Epidermal melanocyte (primary cell): Measurements from ENCODE around the gene LRRC73.
"Not testable (repeated sequence)": the region's sequence is repeated elsewhere in the genome, so short reads cannot be mapped to it uniquely, and the experiment has no call there.

Source experiments
- DNase-seq: peaks from one replicate; pipeline ENCODE4 v3.0.0; 2011; ENCODE audit warnings: low spot score; ENCODE audit not compliant: insufficient read length

LRRC73 gene

DNA sequence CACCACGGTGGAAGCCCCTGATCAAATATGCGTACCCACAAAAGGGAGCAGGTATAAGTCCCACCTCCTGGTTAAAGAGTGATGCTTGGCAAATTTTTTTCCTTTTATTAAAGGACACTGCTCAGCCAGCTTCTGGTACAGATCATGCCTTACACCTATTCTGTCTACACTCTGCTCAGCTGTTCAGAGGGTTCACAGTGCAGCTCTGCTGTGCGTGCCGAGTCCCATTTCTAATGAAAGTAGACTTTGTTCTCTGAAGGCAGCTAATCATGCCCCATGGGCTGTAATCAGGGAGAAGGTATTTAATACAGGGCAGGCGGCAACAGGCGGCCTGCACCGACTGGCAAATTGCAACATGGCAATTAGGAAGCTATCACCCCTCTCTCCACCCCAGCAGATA, 16.3 kb downstream of the LRRC73 start:
- DNase-seq, result peak; percentile 77

DNA sequence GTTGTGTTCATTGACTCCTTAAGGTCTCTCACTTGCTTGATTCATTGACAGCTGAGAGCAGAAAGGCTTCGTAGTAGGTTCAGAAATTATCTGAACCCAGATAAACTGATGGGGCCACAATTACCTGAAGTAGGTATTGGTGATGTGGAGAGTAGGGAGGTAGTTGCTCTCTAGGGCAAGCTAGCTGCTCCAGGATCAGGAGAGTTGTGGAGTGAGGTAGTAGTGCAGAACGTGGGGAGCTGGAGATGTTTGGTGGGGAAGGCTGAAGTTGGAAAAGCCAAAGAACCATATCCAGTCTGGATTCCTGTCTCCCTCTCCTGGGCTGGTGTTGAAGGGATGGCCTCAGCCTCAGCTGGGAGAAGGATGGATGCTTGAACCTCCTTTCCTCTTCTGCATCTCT, 16.9 kb downstream of the LRRC73 start:
- no peak for DNase-seq

DNA sequence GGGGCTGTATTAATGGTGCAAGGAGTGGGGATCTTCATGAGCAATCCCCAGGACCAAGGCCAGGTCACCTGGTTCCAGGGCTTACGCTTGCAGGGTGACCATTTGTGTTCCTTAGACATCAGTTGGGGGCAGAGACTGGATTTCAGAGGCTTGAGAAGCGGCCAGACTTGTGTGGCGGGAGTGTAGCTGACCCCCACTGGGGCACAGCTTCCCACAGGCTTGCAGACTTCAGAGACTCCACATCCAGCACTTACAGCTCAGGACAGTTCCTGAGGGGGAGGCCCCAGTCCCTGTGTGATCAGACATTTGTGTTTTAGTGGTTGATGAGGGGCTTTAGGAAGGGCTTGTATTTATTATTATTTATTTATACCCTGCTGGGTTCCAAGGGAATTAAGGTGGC, 17.5 kb downstream of the LRRC73 start:
- DNase-seq, result no peak

DNA sequence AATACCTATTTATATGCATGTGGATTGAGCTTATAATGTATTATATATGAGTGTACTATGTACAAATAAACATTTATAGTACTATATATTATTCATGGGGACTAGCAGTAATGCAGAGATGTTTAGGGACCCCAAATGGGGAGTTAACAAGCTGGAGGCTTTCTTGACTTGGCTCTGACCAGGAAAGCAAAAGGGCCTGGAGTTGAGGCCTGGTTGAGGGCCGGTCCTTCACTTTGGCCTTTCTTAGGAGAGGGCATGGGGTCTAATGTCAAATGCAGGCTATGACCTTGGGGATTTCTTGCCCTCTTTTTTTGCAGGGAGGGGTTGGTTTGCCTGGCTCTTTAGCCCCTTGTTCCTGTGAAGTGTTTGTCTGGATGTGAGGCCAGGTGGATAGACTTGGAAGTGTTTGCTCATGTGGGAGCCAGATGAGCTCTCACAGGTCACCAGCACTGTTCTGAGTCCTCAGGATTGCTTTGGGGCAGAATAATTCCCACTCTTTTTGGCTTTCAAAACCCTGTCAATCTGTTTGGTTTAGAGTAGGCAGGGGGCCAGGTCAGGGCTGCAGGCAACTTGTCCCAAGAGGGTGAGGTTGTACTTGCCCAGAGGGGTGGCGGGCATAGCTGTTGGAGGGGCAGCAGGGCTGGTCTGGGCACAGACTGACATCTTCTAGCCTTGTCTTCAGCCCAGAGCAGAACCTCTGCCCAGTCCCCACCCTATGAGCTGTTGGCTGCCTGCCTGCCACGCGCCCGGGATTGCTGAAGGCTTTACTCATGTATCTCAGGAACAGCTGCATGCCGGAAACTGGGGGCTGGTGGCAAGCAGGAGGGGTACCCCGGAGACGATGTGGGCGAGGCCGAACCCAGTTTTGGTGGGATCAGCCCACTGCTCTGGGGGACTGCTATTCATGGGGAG, 18.1 kb downstream of the LRRC73 start:
- DNase-seq, result peak; percentile 77

DNA sequence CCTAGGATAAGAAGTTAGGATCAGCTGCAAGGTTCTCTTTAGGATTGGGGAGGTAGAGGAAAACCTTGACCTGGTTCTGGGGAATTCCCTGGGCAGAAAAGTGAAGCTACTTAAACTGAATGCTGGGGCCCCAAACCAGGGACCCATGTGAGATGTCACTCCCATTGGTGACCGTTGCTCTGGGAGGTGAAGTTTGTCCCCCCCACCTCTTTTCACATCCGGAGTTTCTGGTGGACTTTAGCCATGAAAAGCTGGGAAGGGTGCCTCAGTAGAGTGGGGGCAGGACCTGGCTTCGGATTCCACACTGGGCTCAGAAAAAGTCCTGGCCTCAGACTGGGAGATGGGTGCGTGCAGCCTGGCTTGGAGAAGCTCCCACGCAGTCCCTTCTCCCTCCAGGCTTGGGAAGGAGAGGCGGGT, 19.6 kb downstream of the LRRC73 start:
- DNase-seq, result no peak

DNA sequence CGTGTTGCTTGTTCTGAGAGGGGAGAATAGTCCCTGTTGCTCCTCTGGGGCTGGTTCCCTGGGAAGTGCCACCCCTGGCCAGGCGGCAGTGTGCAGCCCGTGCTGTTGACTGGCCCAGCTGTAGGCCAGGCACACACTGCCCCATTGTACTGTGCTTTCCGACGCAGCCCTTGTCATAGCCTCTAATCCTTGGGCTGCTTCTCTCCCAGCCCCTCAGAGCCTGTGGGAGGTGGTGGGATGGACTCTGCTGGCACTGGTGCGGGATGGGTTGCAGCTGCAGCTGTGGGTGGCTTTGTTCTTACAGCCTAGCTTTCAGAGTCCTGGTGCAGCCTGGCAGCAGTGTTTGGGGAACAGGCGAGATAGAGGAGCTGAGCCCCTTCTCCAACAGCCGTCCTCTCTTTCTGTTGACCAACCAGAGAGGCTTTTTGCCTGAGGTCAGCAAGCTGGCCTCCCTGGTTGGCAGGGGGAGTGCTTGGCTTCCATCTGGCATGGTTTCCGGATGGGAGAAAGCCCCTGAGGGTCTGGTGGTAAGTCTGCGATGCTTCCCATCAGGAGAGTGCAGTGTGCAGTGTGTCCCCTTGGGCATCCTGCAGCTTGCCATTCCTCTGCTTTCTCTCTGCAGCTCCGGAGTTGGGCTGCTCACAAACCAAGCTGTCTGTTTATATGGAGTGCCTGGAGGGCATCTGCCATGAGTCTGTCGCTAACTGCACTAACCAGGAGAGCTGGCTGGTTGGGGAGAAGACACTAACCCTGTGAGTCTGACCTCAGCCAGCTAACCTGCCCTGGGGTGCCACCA, 20.7 kb downstream of the LRRC73 start:
- peak; percentile 83 for DNase-seq

DNA sequence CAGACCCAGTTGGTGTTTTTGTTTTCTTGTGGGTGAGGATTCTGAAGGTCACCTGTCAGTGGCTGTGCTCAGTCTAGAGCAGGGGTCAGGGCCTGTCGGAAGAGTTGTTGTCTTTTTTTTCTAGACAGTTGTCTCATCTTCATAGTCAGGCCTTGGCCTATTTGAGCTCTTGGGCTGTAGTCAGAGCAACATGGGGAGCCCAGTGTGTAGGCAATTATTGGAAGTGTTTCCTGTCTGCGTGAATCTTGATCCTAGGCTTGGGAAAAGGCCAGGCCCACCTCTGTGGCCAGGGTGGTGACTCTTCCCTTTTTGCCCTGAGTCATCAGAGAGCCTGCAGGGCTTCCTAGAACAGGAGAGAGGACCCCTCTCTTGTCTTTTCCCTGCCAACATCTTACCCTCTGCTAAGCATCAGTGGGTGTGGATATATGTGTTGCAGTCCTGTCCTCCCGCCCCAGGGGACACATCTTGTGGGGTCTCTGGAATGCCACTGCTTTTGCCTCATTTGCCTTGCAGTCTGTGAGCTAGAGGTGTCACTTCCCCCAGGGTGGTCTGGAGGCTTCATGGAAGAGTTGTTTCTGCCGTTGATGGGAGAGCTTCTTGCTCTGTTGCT, 21.4 kb downstream of the LRRC73 start:
- no peak for DNase-seq

DNA sequence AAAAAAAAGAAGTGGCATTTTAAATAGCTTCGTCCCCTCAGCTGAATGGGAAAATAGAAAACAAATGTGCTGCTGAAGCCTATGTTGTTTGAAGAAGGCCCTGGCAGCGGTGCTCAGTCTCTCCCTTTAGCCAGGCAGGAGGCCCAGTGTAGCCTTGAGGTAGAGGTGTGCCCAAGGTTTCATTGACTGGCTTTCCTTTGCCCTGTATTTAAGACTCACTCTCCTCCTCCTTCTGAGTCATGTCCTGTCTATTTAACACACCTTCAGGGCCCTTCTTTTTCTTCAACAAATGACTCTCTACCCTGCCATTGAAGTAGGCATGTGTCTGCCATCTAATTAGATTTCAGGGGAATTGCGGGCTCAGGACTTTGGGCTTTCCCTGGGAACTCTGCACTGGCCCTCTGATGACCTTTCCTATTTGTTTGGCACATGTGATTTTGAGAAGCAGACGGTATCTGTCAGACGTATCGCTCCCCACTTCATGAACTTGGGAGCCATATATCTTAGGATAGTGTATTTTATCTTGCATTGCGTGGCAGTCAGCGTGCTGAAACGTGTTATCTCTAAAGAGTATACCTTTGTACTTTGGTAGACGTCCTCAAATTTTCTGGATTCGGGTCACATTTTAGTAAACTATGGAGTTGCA, 28.4 kb downstream of the LRRC73 start:
- DNase-seq, result no peak

DNA sequence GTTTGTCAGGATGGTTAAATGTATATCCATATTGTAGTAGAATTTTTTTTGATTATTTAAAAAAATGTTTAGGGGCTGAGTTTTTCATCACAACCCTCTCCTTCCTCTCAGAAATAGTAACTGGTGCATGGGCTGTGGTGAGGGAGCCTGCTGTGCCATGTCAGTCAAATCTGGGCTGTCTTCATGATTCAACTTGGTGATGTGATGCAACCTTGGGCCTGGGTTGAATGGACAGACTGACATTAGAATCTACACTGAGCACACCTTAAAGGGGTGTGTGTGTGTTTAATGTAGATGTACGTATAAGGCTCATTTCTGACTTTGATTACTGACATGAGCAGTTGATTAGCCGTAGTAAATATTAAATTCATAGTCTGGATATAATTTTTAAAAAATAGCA, 29.1 kb downstream of the LRRC73 start:
- no peak for DNase-seq

DNA sequence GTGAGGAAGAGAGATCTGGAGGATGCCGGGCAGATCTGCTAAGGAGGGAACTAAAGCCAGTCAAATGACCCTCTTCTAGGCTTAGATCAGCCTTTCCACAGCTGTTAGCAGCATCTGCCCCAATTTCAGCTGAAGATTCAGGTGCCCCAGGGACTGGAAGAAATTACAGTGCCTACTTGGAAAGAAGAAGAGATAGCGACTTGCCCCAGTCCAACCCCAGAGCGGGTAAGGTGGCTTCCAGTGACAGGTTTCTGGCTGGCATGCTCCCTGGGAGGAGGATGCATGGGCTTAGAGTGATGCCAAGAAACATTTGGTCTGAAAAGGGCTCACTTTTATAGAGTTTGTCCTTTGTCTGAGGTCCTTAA, 32.2 kb downstream of the LRRC73 start:
- DNase-seq, result no peak

DNA sequence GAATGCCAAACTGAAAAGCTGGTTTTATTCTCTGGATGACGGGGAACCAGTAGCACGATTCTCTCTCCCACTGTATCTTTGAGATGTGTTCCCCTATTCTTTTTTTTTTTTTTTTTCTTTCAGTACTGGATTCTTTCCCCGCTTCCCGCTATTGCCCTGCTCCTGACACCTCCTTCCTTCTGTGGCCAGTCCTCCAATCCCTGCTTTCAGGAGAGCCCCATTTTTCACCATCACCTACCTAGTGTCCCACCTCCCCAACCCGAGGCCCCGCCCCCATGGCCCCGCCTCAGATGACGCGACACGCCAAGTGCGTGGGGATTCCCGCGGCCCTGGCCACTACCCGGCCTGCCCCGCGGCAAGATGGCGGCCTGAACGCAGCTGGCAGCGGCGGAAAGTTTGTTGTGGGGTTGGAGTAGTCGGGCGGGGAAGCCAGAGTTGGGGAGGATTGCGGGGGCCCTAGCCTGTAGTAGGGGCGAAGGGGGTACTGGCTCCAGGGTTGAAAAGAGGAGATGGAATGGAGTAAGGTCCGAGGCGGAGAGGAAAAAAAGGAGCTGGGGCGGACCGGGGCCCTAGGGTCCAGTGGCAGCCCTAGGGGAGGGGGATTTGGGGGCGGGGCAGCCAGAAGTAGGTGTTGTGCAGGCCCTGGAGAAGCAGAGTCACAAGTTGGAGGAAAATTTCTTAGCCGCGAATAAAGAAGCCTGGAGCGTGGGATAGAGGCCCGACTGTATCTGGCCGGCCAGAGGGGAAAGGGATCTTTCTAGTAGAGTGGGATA, 32.7 kb downstream of the LRRC73 start, which contains the start of gene TJAP1:
Gene TJAP1, plus strand, starts transcription at position 336 of the 773 bp plus-strand sequence. CDS start 21,432 bp downstream, outside the sequence.
- DNase-seq, result peak; percentile 72

DNA sequence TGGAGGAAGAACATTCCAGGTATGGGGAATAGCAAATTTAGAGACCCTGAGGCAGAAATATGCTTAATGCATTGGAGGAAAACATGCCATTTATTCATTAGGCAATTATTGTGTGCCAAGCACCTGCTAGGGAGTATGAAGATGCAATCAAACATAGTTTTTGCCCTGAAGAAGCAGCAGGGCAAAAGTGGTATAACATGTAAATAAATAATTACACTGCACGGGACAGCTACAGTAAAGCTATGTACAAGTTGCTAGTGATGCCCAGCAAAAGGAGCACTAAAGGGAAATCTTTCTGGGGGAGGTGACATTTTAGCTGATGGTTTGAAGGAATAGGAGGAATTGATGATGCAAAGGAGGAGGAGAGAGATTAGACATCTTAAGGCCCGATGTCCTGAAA, 33.4 kb downstream of the LRRC73 start:
- DNase-seq, result no peak

DNA sequence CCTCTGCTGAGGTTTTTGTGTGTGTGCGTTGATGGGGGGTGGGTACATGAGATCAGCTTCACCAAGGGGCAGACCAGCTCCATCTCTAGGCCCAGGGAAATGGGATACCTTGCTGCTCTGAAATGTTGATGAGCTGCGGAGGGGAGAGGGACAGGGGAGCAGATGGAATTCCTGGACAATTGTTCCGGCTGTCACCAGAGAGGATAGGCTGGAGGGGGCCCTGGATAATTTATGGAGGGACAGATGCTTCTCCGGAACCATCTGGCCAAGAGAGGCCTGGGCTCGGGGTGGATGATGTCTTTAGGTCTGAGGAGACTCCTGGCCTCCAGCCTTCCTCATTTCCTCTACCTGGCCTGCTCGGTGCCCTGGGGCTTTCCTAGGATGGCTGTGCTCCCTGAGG, 34.6 kb downstream of the LRRC73 start:
- DNase-seq, result no peak

DNA sequence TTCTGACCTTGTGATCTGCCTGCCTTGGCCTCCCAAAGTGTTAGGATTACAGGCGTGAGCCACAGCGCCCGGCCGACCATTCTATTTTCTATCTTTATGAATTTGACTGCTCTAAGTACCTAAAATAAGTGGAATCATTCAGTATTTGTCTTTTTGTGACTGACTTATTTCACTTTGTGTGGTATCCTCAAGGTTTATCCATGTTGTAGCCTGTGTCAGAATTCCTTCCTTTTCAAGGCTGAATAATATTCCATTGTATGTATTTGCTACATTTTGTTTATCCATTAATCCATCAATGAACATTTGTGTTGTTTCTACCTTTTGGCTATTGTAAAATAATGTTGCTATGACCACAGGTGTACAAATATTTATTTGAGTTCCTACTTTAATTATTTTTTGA, 37.6 kb downstream of the LRRC73 start:
- DNase-seq, result no peak

DNA sequence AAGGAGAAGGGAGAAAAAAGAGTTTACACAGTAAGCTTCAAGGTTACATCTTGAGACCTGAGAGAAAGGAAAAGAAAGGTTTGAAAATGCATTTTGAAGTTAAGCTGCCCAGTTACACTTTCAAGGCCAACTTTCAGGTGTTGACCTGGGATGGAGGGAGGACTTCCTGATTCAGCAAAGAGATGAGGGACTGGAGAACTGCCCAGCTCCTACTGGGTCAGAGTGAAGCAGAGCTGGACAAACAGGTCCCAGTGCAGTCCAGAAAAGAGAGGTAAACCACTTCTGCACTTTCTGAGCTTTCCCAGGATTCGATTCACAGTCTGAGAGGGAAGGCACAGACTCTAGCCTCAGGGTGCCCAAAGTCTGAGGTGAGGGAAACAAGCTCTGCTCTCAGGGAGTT, 38.7 kb downstream of the LRRC73 start:
- DNase-seq, result no peak

DNA sequence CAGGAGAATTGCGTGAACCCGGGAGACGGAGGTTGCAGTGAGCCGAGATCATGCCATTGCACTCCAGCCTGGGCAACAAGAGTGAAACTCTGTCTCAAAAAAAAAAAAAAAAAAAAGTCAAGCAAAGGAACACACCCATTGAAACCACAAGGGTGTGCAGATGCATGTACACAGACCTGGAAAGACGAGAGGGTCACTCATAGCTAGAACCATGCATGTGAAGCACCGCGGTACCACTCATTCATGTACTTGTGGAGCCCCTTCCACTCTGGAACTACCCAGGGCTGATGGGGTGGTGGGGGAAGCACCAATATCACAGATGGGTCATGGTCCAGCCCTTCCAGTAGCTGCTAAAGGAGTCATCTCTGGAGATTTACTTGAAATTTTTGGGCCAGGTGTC, 40.2 kb downstream of the LRRC73 start:
- DNase-seq, result no peak

DNA sequence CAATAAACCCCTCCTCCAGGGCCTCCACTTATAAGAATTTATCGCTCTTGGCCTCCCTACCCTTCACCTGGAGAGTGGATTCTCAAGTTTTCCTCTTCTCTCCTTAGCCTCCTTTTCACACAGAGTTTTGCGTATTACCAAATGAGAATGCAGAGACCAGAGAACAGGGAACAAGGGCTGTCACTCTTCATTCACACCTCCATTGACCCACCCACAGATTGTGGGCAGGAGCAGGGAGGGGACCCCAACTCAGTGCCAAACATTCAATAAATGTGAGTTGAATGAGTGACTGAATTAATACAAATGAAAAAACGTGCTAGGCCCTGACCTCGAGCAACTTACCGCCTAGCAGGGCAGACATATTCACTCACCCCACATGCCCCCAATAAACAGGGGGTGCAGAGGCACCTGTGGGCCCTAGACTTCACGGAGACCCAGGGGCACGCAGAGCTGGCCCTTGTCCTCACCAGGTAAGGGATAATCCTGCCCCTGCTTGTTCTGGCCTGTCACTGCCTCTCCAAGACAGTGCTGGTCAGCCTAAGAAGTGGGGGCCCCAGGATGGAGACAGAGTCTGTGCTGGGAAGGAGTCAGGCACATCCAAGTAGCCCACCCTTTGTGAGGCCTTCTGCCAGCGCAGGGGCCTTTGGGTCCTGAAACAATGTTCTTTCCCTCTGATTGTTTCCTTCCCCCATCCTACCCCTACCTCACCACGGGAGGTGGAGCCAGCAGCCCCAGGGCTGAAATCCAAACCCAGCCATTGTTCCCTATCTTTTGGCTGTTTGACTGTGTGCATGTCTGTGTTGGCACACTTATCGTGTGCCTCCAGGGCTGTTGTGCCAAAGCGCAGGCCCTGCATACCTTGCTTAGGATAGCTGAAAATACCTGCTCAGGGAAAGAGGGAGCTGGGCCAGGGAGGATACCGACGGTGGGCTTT, 41.1 kb downstream of the LRRC73 start:
- no peak for DNase-seq

DNA sequence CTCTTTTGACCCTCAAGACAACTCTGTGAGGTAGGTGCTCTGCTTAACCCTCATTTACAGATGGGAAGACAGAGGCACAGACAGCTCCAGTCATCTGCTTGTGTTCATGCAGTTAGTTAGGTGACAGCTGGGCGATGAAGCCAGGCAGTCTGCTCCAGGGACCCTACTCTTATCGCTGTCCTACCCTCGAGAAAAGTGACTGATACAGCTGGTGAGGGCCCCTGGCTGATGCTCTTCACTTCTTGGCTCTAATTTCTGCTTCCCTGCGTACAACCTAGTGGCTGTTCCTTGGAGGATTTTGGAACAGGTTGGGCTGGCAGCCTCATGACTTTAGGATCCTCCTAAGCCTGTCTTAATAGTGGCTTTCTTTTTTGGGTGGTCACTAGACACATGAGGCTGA, 41.9 kb downstream of the LRRC73 start:
- no peak for DNase-seq

DNA sequence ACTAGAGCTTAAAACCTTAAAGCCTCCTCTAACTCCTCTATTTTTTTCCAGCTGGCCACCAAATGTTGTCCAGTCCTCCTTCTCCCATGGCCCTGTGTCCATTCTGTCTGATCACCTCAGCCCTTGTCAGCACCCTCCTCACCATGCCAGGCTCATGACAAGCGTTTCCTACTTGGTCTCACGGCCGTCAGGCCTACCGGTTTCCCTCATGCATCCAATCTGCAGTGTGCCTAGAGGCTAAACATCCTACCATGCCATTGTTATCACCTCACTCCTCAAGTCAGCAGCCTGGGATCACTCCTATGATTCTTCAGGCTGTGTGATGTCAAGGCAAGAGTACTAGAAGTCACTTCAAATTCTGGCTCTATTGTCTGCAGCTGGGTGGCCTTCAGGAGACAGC, 42.4 kb downstream of the LRRC73 start:
- no peak for DNase-seq

DNA sequence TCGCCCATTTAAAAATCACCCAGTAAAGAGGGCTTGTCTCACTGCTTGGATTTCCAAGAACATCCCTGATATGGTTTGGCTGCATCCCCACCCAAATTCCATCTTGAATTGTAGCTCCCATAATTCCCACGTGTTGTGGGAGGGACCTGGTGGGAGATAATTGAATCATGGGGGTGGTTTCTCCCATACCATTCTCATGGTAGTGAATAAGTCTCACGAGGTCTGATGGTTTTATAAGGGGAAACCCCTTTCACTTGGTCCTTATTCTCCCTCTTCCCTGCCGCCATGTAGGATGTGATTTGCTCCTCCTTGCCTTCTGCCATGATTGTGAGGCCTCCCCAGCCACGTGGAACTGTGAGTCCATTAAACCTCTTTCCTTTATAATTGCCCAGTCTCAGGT, 42.9 kb downstream of the LRRC73 start:
- not testable (repeated sequence) for DNase-seq
